Measurements from ENCODE around the gene ADGRV1.

- no peak for TF ChIP-seq REST (IDR thresholded peaks at IDR 0.05; ENCODE audit: low read depth)
- no peak for TF ChIP-seq EGR1 (IDR thresholded peaks at IDR 0.05)
- no peak for TF ChIP-seq RAD21 (IDR thresholded peaks at IDR 0.05; ENCODE audit: low read depth)
- no peak for TF ChIP-seq USF1 (IDR thresholded peaks at IDR 0.05)
- TF ChIP-seq EP300 (IDR thresholded peaks at IDR 0.05; ENCODE audit: borderline replicate concordance): no peak
- no peak for TF ChIP-seq CEBPB (IDR thresholded peaks at IDR 0.05)
- TF ChIP-seq TAF1 (IDR thresholded peaks at IDR 0.05; ENCODE audit: low read depth): no peak
- no peak for TF ChIP-seq ZBTB7A (IDR thresholded peaks at IDR 0.05; ENCODE audit: low read depth)
- no peak for TF ChIP-seq MAX (IDR thresholded peaks at IDR 0.05)
- TF ChIP-seq FOXM1 (IDR thresholded peaks at IDR 0.05; ENCODE audit: borderline replicate concordance, low read depth): no peak
Measured at GRCh38 chr5:90637731-90638130, 79.1 kb downstream of the ADGRV1 start.
